HAP-1 (cell line): ENCODE data around the gene SPHKAP.

Experiments
- DNase-seq, 2 experiments: peaks; one replicate each; pipeline ENCODE4 v3.0.0-alpha.2; 2016 to 2020; ENCODE audit warnings: low spot score in 2 of 2
- H3K27me3 ChIP-seq: fragments of 250-450 bp; sonication (Bioruptor Pico); 2 replicates; pipeline ENCODE4 v1.5.1; 2020; ENCODE audit warnings: low read depth, mild to moderate bottlenecking, moderate library complexity
- H3K36me3 ChIP-seq: fragments of 250-450 bp; sonication (Bioruptor Pico); replicated peaks from 2 replicates; pipeline ENCODE4 v1.5.1; 2020; ENCODE audit warnings: mild to moderate bottlenecking
- H3K4me1 ChIP-seq: fragments of 250-450 bp; sonication (Bioruptor Pico); 2 replicates; pipeline ENCODE4 v1.5.1; 2020; ENCODE audit warnings: mild to moderate bottlenecking
- H3K4me3 ChIP-seq: fragments of 250-450 bp; sonication (Bioruptor Pico); 2 replicates; pipeline ENCODE4 v1.5.1; 2020; ENCODE audit warnings: mild to moderate bottlenecking, moderate library complexity
- H3K9me3 ChIP-seq: fragments of 250-450 bp; sonication (Bioruptor Pico); 2 replicates; pipeline ENCODE4 v1.5.1; 2020; ENCODE audit warnings: mild to moderate bottlenecking, moderate library complexity
- in situ Hi-C: fragments of 300-500 bp; cut with MboI; formaldehyde crosslinking; loops from 3 replicates; pipeline ENCODE4 v1.14.3; 2020; ENCODE audit warnings: low sequenced_read_pairs, inconsistent platforms, mixed read lengths

Gene SPHKAP

DNA sequence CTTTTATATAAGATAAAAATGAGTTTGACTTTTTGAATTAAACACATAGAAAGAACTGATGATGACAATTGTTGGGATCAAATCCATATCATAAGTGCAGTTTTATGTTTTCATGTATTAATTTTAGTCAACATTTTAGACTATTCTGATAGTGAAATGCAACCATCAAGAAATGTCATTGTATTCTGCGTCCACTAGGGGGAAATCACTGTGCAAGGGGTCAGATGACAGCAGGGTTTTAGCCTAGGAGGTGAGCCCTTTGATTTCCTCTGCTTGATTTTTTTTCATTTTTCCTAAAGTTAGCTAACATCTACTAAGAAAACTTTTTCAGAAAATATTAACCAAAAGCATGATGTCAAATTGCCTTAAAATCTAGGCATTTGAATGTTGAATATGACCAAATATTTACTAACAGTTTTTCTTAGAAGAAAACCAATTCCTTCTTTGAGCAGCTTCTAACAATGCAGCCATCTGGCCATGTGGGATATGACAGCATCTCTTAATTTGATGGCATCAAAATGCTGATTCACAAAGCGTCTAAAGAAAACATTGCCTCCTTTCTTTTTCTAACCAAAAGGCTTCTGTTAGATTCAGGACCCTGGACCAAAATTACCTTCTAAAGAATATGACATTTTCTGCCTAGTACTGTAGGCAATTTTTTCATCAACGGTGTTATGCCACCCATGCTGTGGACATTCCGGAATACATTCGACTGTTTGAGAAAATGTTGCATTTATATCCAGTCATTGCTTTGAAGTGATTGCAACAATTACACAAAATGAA lies 141.5 kb downstream of the SPHKAP start:
- H3K36me3 ChIP-seq: no peaks in the 10 kb centered on the region
- H3K9me3 ChIP-seq: no peaks in the 10 kb centered on the region
- H3K27me3 ChIP-seq: no peaks in the 10 kb centered on the region
- no peak overlapping the region for H3K4me3 ChIP-seq
- peak in 1 of 2 experiments; percentile 28 for DNase-seq
- no peaks in the 10 kb centered on the region for H3K4me1 ChIP-seq
- in situ Hi-C loops: no loop called here

DNA sequence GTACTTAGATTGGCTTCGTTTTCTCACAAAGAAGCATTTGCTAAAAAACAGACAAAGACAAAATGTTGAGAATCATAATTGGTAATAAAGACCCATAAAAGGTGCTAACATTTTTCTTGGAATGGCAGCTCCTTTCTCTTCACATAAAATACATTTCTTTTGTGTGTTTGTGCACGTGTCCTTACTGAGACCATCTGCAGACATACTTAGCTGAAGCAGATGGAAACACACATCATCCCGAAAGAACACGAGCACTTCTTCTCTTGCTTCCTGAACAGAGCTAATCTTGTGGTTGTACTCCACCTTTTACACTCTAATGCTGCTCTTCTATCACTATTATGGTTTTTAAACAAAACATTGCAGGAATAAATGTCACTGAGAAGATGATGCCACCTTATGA lies 142.5 kb downstream of the SPHKAP start:
- Histone ChIP-seq H3K9me3 (no peaks in the 10 kb centered on the region), H3K27me3 (no peaks in the 10 kb centered on the region), H3K4me1 (no peaks in the 10 kb centered on the region), H3K36me3 (no peaks in the 10 kb centered on the region), H3K4me3 (no peak overlapping the region)
- DNase-seq: no peak
- in situ Hi-C loops: no loop called here

DNA sequence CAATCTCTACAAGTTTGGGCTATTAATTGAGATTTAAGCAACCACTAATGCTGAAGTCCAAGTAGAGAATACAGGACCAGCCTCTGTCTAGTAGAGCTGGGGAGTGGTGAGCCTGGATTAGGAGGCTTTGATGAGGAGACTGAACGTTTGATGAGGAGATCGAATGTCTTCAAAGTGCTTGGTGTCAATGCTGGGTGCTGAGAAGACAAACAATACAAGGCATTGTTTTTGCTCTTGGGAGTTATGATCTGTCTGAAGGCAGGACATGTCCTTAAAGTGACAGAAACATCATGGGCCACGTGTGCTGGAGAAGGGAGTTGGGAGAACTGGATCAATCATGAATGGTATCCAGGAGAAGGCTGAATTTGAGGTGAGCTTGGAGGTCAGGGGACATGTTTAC lies 143.6 kb downstream of the SPHKAP start:
- DNase-seq: no peak
- Histone ChIP-seq H3K4me1 (no peaks in the 10 kb centered on the region), H3K36me3 (no peaks in the 10 kb centered on the region), H3K9me3 (no peaks in the 10 kb centered on the region), H3K27me3 (no peaks in the 10 kb centered on the region), H3K4me3 (no peak overlapping the region)
- in situ Hi-C loops: no loop called here

DNA sequence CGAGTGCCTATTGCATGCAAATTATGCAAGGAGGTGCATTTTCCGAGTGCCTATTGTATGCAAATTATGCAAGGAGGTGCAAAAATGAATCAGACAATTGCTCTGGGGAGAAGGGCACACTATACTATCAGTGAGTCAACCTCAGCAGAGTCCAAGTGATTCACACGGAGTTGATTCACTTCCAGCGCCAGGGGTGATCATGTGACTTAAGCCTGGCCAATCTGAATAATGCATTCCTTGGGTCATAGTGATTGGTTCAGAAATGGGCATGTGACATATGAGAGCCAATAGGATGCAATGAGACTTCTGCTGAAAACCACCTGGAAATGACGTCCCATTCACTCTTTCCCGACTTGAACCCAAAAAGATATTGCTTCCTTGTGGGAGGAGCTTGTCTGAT lies 157.9 kb downstream of the SPHKAP start:
- H3K4me1 ChIP-seq: no peaks in the 10 kb centered on the region
- no peaks in the 10 kb centered on the region for H3K9me3 ChIP-seq
- H3K4me3 ChIP-seq: no peak overlapping the region
- no peak for DNase-seq
- no peaks in the 10 kb centered on the region for H3K36me3 ChIP-seq
- no peaks in the 10 kb centered on the region for H3K27me3 ChIP-seq
- in situ Hi-C loops: no loop called here

DNA sequence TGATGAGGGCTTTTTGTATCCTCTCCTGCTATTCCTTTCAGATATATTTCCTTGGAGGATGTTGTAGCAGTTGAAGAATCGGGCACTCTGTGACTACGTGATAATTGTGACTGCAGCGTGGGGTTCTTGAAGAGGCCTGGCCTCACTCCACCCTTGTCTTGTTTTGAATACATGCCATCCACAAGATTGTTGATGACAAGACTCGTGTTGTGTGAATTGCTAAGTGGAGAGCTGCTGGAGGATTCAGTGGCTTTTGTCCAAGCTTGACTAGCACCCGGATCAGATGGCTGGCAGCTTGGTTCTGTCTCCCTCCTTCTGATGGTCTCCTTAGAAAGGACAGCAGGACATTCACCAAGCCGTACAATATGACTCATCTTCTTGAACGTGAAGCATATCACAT lies 163.2 kb downstream of the SPHKAP start:
- Histone ChIP-seq H3K9me3 (no peaks in the 10 kb centered on the region), H3K36me3 (no peaks in the 10 kb centered on the region), H3K27me3 (no peaks in the 10 kb centered on the region), H3K4me3 (no peak overlapping the region), H3K4me1 (no peaks in the 10 kb centered on the region)
- no peak for DNase-seq
- in situ Hi-C loops: no loop called here

DNA sequence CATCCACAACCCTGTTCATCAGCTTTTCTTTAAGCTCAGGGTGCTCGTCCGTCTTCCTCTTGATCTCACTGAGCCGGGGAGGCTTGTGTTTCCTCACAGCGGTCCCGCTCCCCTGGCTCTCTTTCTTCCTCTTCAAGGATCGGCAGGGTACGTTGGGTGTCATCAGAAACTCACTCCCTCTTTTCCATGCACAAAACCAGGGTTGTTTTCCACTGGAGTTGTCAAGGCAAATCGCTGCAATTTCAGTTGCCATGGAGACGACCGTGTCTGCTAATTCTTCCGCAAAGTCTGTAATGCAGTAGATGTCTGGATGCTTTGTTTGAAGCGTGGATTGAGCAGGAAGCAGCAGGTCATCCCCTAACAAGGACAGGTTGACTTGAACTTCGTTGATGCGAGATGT lies 163.7 kb downstream of the SPHKAP start:
- in situ Hi-C loops: no loop called here
- H3K36me3 ChIP-seq: no peaks in the 10 kb centered on the region
- no peak for DNase-seq
- no peaks in the 10 kb centered on the region for H3K4me1 ChIP-seq
- no peak overlapping the region for H3K4me3 ChIP-seq
- no peaks in the 10 kb centered on the region for H3K9me3 ChIP-seq
- no peaks in the 10 kb centered on the region for H3K27me3 ChIP-seq

DNA sequence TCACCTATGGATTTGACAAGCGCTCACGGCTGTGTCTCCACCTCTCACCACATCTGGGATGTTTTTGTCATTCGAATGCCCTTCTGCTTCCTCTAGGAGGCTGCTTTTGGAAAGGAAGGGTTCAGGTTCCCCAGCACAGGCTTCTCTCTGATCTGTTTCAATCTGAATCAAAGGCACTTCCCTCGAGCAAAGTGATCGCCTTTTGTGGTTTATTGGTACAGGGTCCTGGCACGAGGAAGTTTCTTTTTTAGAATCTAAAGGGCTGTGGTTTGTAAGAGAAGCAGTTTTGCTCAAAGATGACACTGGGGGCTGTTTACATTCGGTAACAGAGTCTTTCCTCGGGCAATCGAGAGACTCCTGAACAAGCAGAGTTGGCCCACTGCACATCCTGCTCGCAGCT lies 165.1 kb downstream of the SPHKAP start:
- Histone ChIP-seq H3K9me3 (no peaks in the 10 kb centered on the region), H3K4me1 (no peaks in the 10 kb centered on the region), H3K27me3 (no peaks in the 10 kb centered on the region), H3K4me3 (no peak overlapping the region), H3K36me3 (no peaks in the 10 kb centered on the region)
- in situ Hi-C loops: no loop called here
- DNase-seq: no peak

DNA sequence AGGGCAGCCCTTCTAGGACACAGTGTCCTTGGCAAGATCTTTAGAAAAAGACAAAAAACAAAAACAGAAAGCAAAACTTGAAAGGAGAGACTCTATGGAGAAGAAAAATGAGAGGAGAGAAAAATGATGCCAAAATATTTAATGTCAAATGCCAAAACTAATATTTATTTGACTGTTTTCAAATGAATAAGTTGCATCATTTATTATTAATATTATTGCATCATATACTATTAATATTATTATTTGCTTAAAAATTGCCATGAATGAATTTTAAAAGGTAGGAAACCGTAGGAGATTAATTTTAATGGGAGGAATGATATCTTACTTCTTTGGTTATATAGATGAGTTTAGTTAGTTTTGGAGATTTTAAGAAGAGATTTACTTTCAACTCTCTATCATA lies 165.7 kb downstream of the SPHKAP start:
- Histone ChIP-seq H3K4me1 (no peaks in the 10 kb centered on the region), H3K4me3 (no peak overlapping the region), H3K27me3 (no peaks in the 10 kb centered on the region), H3K36me3 (no peaks in the 10 kb centered on the region), H3K9me3 (no peaks in the 10 kb centered on the region)
- in situ Hi-C loops: no loop called here
- DNase-seq: no peak

DNA sequence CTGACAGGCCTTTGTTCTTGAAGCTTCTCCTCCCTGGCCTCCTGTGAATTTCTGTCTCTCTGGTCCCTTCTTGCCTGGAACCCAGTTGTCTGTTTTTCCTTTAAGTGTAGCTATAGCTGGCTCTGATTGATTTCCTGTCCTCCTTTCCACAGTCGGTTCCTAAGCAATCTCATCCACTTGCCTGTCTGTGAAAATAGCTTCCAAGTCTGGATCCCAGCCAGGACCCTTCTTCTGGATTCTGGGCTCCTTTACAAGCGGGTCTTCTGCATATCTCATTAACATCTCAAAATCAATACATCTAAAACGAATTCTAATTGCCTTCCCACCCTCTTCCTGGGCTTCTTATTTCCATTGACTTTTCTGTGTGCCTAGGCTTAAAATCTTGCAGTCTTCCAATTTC lies 185.1 kb downstream of the SPHKAP start:
- Histone ChIP-seq H3K36me3 (no peaks in the 10 kb centered on the region), H3K4me3 (no peak overlapping the region), H3K4me1 (no peaks in the 10 kb centered on the region), H3K9me3 (no peaks in the 10 kb centered on the region), H3K27me3 (no peaks in the 10 kb centered on the region)
- no peak for DNase-seq
- in situ Hi-C loops: no loop called here

DNA sequence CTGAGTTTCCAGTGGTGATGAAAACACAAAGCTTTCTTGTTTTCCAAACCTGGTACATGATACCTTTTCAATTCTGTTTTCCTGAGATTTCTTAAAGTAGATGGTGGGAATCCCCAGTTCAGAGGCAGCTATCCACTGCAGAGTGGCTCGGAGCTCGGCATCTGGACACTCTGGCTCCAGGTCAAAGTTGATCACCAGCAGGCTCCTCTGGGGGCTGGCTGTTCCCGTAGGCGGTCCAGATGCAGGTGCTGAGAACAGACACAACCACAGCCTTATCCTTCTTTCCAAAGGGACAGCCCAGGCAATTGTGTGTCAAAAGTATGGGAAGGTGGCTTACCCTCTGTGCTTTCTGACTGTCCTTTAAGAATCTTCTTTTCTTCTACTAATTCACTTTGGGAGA lies 190.6 kb downstream of the SPHKAP start:
- H3K27me3 ChIP-seq: no peaks in the 10 kb centered on the region
- in situ Hi-C loops: no loop called here
- no peaks in the 10 kb centered on the region for H3K9me3 ChIP-seq
- DNase-seq: no peak
- H3K36me3 ChIP-seq: no peaks in the 10 kb centered on the region
- no peak overlapping the region for H3K4me3 ChIP-seq
- no peaks in the 10 kb centered on the region for H3K4me1 ChIP-seq

DNA sequence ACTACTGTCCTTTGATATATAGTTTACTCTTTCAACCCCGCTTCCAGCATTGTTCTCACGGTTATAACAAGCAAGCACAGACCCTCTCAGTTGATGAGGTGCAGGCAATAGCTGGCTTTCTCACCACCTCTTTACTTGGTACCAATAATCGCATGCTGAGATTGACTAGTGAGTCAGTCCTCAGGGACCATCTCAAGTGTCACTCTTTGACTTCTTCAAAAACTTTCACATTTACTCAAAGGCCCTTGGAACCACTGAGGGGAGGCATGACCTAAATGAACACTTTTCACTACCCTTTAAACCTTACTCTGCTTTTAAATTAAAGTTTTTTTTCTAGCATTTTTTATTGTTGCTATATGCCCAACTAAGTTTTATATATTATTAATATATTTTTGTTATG lies 208.2 kb downstream of the SPHKAP start:
- DNase-seq: no peak

DNA sequence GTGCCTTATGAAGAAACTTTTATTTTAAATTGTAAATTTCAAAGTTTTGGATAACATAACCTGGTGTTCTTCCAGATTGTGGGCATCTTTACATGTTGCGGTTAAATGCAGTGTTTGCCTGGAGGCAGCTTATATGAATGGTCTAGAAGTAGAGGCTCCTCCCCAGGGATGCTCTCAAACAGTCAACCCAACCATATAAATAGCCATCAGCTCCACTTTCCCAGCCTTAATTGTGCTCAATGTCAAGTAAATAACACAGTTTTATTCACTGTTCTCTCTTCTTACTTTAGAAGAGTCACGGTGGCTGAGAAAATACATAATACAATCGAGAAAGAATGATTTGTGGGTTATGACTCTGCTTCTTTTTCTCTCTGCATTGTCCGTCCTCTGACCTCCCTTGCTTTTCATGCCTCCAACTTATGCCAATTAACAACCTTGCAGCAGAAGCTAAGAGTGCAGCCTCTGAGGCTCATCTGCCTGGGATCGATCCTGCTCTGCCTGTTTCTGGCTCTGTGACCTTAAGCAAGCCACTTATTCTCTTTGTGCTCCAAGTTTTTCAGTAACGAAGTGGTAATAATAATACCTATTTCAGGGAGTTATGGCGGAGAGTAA lies 209.8 kb downstream of the SPHKAP start:
- H3K36me3 ChIP-seq: no peaks in the 10 kb centered on the region
- in situ Hi-C loops: no loop called here

More for the DNA sequence above, 208.2 kb downstream of the SPHKAP start:
- no peak overlapping the region for H3K4me3 ChIP-seq
- H3K9me3 ChIP-seq: no peaks in the 10 kb centered on the region
- H3K27me3 ChIP-seq: no peaks in the 10 kb centered on the region
- in situ Hi-C loops: no loop called here
- no peaks in the 10 kb centered on the region for H3K36me3 ChIP-seq
- H3K4me1 ChIP-seq: no peaks in the 10 kb centered on the region

DNA sequence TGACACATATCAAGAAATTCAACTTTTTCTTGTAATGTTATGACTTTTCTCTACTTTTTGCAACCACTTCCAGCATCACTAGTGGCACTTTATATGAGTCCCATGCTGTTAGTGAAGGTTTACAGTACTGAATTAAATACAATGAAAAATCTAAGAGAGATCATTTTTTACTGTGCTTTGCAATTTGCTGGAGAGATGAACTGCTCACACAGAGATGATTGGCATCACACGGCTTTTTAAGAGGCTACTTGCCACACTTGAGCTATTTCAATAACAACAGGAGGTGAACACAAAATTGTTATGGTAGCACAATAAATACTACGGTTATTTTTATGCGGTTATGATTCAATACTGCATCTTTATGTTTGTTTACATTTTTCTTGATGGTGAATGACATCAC lies 221.2 kb downstream of the SPHKAP start:
- no peaks in the 10 kb centered on the region for H3K36me3 ChIP-seq
- no peaks in the 10 kb centered on the region for H3K4me1 ChIP-seq
- no peaks in the 10 kb centered on the region for H3K9me3 ChIP-seq
- in situ Hi-C loops: no loop called here
- H3K27me3 ChIP-seq: no peaks in the 10 kb centered on the region
- H3K4me3 ChIP-seq: no peak overlapping the region
- DNase-seq: no peak

More for the DNA sequence above, 209.8 kb downstream of the SPHKAP start:
- Histone ChIP-seq H3K9me3 (no peaks in the 10 kb centered on the region), H3K4me3 (no peak overlapping the region), H3K4me1 (no peaks in the 10 kb centered on the region), H3K27me3 (no peaks in the 10 kb centered on the region)
- DNase-seq: no peak

DNA sequence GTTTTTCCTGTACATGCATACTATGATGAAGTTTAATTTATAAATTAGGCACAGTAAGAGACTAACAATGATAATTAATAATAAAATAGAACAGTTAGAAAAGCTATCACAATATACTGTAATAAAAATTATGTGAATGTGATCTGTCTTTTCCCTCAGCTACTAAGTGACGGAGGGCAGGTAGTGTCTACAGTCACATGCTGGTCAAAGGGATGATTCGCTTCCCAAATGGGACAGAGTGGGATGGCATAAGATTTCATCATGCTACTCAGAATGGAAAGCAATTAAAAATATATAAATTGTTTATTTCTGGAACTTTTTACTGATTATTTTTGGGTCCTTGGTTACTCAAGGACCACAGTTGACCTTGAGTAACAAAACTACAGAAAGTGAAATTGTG lies 238.5 kb downstream of the SPHKAP start:
- no peak for DNase-seq
- Histone ChIP-seq H3K27me3 (no peaks in the 10 kb centered on the region), H3K36me3 (no peaks in the 10 kb centered on the region), H3K4me3 (no peak overlapping the region), H3K4me1 (no peaks in the 10 kb centered on the region), H3K9me3 (no peaks in the 10 kb centered on the region)
- in situ Hi-C loops: loop anchor here (25.0 kb wide), 1 partner anchor 719 kb away; no protein-coding TSS in a partner anchor
